NCI-H2107 treated with DMSO at 0.1 percent for 48 hours (cell line): Measurements from ENCODE around the gene SH3BP1.
"Not testable (repeated sequence)": the region's sequence is repeated elsewhere in the genome, so short reads cannot be mapped to it uniquely, and the experiment has no call there.

Experiments
- DNase-seq: peaks from one replicate; lab custom pipeline; 2025; ENCODE audit not compliant: unreplicated experiment; lab: John Stamatoyannopoulos, UW

SH3BP1 gene

GRCh38 chr22:37633089-37633624 lies 6.3 kb upstream of the SH3BP1 start:
- DNase-seq: no peak

- no peak for DNase-seq
Observed at GRCh38 chr22:37633625-37634416, 5.6 kb upstream of the SH3BP1 start.

GRCh38 chr22:37634417-37634924 lies 5.0 kb upstream of the SH3BP1 start:
- DNase-seq: no peak

GRCh38 chr22:37635157-37635556 lies 4.3 kb upstream of the SH3BP1 start:
- no peak for DNase-seq

GRCh38 chr22:37636186-37636948 lies 3.1 kb upstream of the SH3BP1 start:
- no peak for DNase-seq

GRCh38 chr22:37636949-37637273 lies 2.6 kb upstream of the SH3BP1 start:
- DNase-seq: no peak

GRCh38 chr22:37638391-37639069 lies 939 bp upstream of the SH3BP1 start:
- DNase-seq: no peak

GRCh38 chr22:37639771-37640590 lies 512 bp downstream of the SH3BP1 start:
- no peak for DNase-seq

- no peak for DNase-seq
Observed at GRCh38 chr22:37640591-37641560, 1.4 kb downstream of the SH3BP1 start.

- no peak for DNase-seq
Observed at GRCh38 chr22:37641561-37641949, 2.1 kb downstream of the SH3BP1 start.

- peak; percentile 6 for DNase-seq
Observed at GRCh38 chr22:37643225-37643847, 3.9 kb downstream of the SH3BP1 start.

GRCh38 chr22:37647317-37647716 lies 7.8 kb downstream of the SH3BP1 start:
- DNase-seq: no peak

GRCh38 chr22:37647928-37648327 lies 8.5 kb downstream of the SH3BP1 start:
- no peak for DNase-seq

GRCh38 chr22:37650463-37651136 lies 11.1 kb downstream of the SH3BP1 start:
- no peak for DNase-seq

GRCh38 chr22:37654563-37655251 lies 15.2 kb downstream of the SH3BP1 start:
- no peak for DNase-seq

- no peak for DNase-seq
Observed at GRCh38 chr22:37655252-37655563, 15.7 kb downstream of the SH3BP1 start.

- not testable (repeated sequence) for DNase-seq
Observed at GRCh38 chr22:37656583-37656982, 17.1 kb downstream of the SH3BP1 start.

- no peak for DNase-seq
Observed at GRCh38 chr22:37657590-37658132, 18.2 kb downstream of the SH3BP1 start.
